Activated CD4-positive, alpha-beta T cell treated with anti-CD3 and anti-CD28 coated beads, Interleukin-2, amount 50 U/mL, for 16 hours (primary cell): ENCODE results near the gene ROR1.
"Not testable (repeated sequence)": the region's sequence is repeated elsewhere in the genome, so short reads cannot be mapped to it uniquely, and the experiment has no call there.

Experiments used
- DNase-seq: peaks from one replicate; pipeline ENCODE4 v3.0.0-alpha.2; 2020

Gene ROR1

GRCh38 chr1:64073705-64074104, 299.9 kb downstream of the ROR1 start:
- DNase-seq = no peak

GRCh38 chr1:64074767-64075166, 300.9 kb downstream of the ROR1 start:
- no peak for DNase-seq

- no peak for DNase-seq
These were observed 303.6 kb downstream of the ROR1 start for GRCh38 chr1:64077281-64077940.

GRCh38 chr1:64080941-64081562, 307.2 kb downstream of the ROR1 start:
- DNase-seq = no peak

GRCh38 chr1:64082459-64082858, 308.6 kb downstream of the ROR1 start:
- DNase-seq = no peak

GRCh38 chr1:64084451-64084850, 310.6 kb downstream of the ROR1 start:
- DNase-seq = no peak

GRCh38 chr1:64087768-64088167, 314.0 kb downstream of the ROR1 start:
- no peak for DNase-seq

- DNase-seq = no peak
These were observed 316.6 kb downstream of the ROR1 start for GRCh38 chr1:64090436-64090835.

- DNase-seq = no peak
These were observed 319.1 kb downstream of the ROR1 start for GRCh38 chr1:64092851-64093371.

- DNase-seq = no peak
These were observed 320.1 kb downstream of the ROR1 start for GRCh38 chr1:64093941-64094340.

GRCh38 chr1:64095832-64096231, 322.0 kb downstream of the ROR1 start:
- DNase-seq = no peak

GRCh38 chr1:64097859-64098258, 324.0 kb downstream of the ROR1 start:
- no peak for DNase-seq

GRCh38 chr1:64098436-64098835, 324.6 kb downstream of the ROR1 start:
- DNase-seq = no peak

GRCh38 chr1:64098846-64099582, 325.2 kb downstream of the ROR1 start:
- DNase-seq = no peak

- DNase-seq = no peak
These were observed 327.0 kb downstream of the ROR1 start for GRCh38 chr1:64100791-64101190.

- not testable (repeated sequence) for DNase-seq
These were observed 330.8 kb downstream of the ROR1 start for GRCh38 chr1:64104585-64104984.

- DNase-seq = no peak
These were observed 333.3 kb downstream of the ROR1 start for GRCh38 chr1:64107118-64107519.

GRCh38 chr1:64107632-64108031, 333.8 kb downstream of the ROR1 start:
- DNase-seq = no peak

GRCh38 chr1:64110924-64111777, 337.3 kb downstream of the ROR1 start:
- no peak for DNase-seq

GRCh38 chr1:64111787-64112186, 338.0 kb downstream of the ROR1 start:
- no peak for DNase-seq

GRCh38 chr1:64112281-64112680, 338.5 kb downstream of the ROR1 start:
- no peak for DNase-seq

- no peak for DNase-seq
These were observed 340.3 kb downstream of the ROR1 start for GRCh38 chr1:64114012-64114525.

- DNase-seq = no peak
These were observed 342.7 kb downstream of the ROR1 start for GRCh38 chr1:64116537-64116936.
